ENCODE data around the gene HTR1E. TPM values are rescaled to one million over a fixed set of nuclear protein-coding genes. Genes with fewer than 3 reads are reported as not detected.

HTR1E gene
- total RNA-seq, 5 donors from 2014 or later (not counting 1 experiment from before 2014, with no cell fraction given): not detected

- Mint-ChIP-seq H3K27me3 (peaks cover 8 to 26% of the 10 kb centered on the region in 2 donors), H3K4me1 (peaks cover 0 to 3% (median 0%) of the 10 kb centered on the region in 3 donors), H3K4me3 (no peak overlapping the region), H3K36me3 (no peaks in the 10 kb centered on the region), H3K27ac (no peak overlapping the region), H3K9me3 (no peaks in the 10 kb centered on the region)
- Histone ChIP-seq H3K27me3 (replicated peaks in 1 of 2; ENCODE audit: control insufficient read depth in 2 of 2, extremely low read depth in 1 of 2, insufficient read depth in 2 of 2, low read length in 1 of 2) (peaks cover 0 to 5% of the 10 kb centered on the region in 2 experiments), H3K36me3 (ENCODE audit: control insufficient read depth in 2 of 2, extremely low read depth in 1 of 2, insufficient read depth in 1 of 2, low read length in 1 of 2) (no peaks in the 10 kb centered on the region), H3K27ac (ENCODE audit: low read length) (no peak overlapping the region), H3K4me1 (ENCODE audit: control insufficient read depth in 1 of 2, extremely low read depth in 1 of 2, insufficient read depth in 2 of 2, low read length in 2 of 2) (no peaks in the 10 kb centered on the region), H3K4me3 (ENCODE audit: control insufficient read depth in 1 of 2, extremely low read depth in 1 of 2, low read length in 1 of 2) (no peak overlapping the region), H3K9me3 (no peaks in the 10 kb centered on the region)
- 73% methylated on average over 4 of the region's 5 CpGs for WGBS (ENCODE audit: insufficient coverage)
- DNase-seq (no peak), ATAC-seq (replicated peaks in 1 of 4) (no peak)
- ChIA-PET POLR2A (no interaction called here), CTCF (no interaction called here)
Measured at GRCh38 chr6:87065117-87065516, 127.8 kb downstream of the HTR1E start.

Other genes with a start within 250 kb of the HTR1E start
- not detected for gene CGA, start 157.6 kb downstream of the HTR1E start, total RNA-seq
- gene ZNF292, start 218.0 kb downstream of the HTR1E start, total RNA-seq: 10 to 100 TPM; 57.7 to 81.5 (median 66.1) TPM

Data from T-cell (primary cell).